GM18505 (cell line): ENCODE measurements around the gene SMOC1.

Source experiments
- ATAC-seq: cut with Tn5 transposase; IDR thresholded peaks from one replicate; pipeline ENCODE4 v1.9.1; 2021; ENCODE audit not compliant: unreplicated experiment
- POLR2A ChIP-seq: IDR thresholded peaks from 4 replicates; pipeline ENCODE4 v1.6.1; 2011; ENCODE audit warnings: borderline replicate concordance; ENCODE audit not compliant: insufficient read depth, insufficient read length; ENCODE audit errors: extremely low read depth

SMOC1 gene

GRCh38 chr14:70059545-70059944, 180.3 kb downstream of the SMOC1 start:
- ATAC-seq = no peak
- TF ChIP-seq POLR2A = no peak

GRCh38 chr14:70061108-70061507, 181.9 kb downstream of the SMOC1 start:
- no peak for TF ChIP-seq POLR2A

GRCh38 chr14:70064136-70064865, 185.1 kb downstream of the SMOC1 start:
- no peak for TF ChIP-seq POLR2A
- ATAC-seq = no peak

More at GRCh38 chr14:70061108-70061507, 181.9 kb downstream of the SMOC1 start:
- ATAC-seq = no peak

- no peak for TF ChIP-seq POLR2A
- ATAC-seq = no peak
Observed at GRCh38 chr14:70067810-70068209, 188.6 kb downstream of the SMOC1 start.

- TF ChIP-seq POLR2A = no peak
- ATAC-seq = no peak
Observed at GRCh38 chr14:70069186-70069585, 190.0 kb downstream of the SMOC1 start.

GRCh38 chr14:70073924-70074566, 194.8 kb downstream of the SMOC1 start:
- no peak for ATAC-seq
- no peak for TF ChIP-seq POLR2A

GRCh38 chr14:70077005-70077404, 197.8 kb downstream of the SMOC1 start:
- ATAC-seq = no peak
- no peak for TF ChIP-seq POLR2A

- TF ChIP-seq POLR2A = no peak
- ATAC-seq = no peak
Observed at GRCh38 chr14:70077720-70078119, 198.5 kb downstream of the SMOC1 start.

GRCh38 chr14:70078329-70078728, 199.1 kb downstream of the SMOC1 start:
- no peak for ATAC-seq
- no peak for TF ChIP-seq POLR2A

GRCh38 chr14:70080076-70080475, 200.9 kb downstream of the SMOC1 start:
- ATAC-seq = no peak
- TF ChIP-seq POLR2A = no peak
